Heart right ventricle (tissue), 16 donors: ENCODE data around the gene CD6. TPM values are rescaled to one million over a fixed set of nuclear protein-coding genes. Genes with fewer than 3 reads are reported as not detected.
A peak's percentile ranks its signal among the peaks of the same experiment; 100 is the strongest.
"Not testable (repeated sequence)": the region's sequence is repeated elsewhere in the genome, so short reads cannot be mapped to it uniquely, and the experiment has no call there.

Experiments
- ATAC-seq, 8 donors: fragments of 200-7000 bp; cut with Tn5 transposase; one replicate each; pipeline ENCODE4 v1.9.1; 2020; ENCODE audit warnings: mild to moderate bottlenecking in 8 of 8, moderate library complexity in 8 of 8, moderate number of reproducible peaks in 1 of 8
- DNase-seq, 2 donors: peaks; one replicate each; pipeline ENCODE4 v3.0.0-alpha.2; 2020
- H3K27ac ChIP-seq, 10 donors: fragments of 200-600 bp; sonication (generic) in 2 of 10; one replicate each; pipeline versions ENCODE4 v1.5.0 to v1.8.0; 2020 to 2022; ENCODE audit warnings: mild to moderate bottlenecking in 3 of 10
- H3K27me3 ChIP-seq, 7 donors: fragments of 200-600 bp; one replicate each; pipeline ENCODE4 v1.8.0; 2021 to 2022; ENCODE audit warnings: mild to moderate bottlenecking in 2 of 7
- H3K36me3 ChIP-seq, 9 donors: fragments of 200-600 bp; sonication (generic) in 1 of 9; one replicate each; pipeline versions ENCODE4 v1.5.0 to v1.8.0; 2020 to 2022; ENCODE audit warnings: mild to moderate bottlenecking in 2 of 9
- H3K4me1 ChIP-seq, 9 donors: fragments of 200-600 bp; sonication (generic) in 1 of 9; one replicate each; pipeline versions ENCODE4 v1.5.0 to v1.8.0; 2020 to 2022; ENCODE audit warnings: mild to moderate bottlenecking in 4 of 9
- H3K4me3 ChIP-seq, 10 donors: fragments of 200-600 bp; sonication (generic) in 2 of 10; one replicate each; pipeline versions ENCODE4 v1.5.0 to v1.8.0; 2020 to 2022; ENCODE audit warnings: mild to moderate bottlenecking in 7 of 10, moderate library complexity in 2 of 10
- H3K9me3 ChIP-seq, 11 donors: fragments of 200-600 bp in 10 of 11; sonication (generic) in 2 of 11; one replicate each; pipeline versions ENCODE4 v1.5.0 to v1.8.0; 2013 to 2022; ENCODE audit warnings: mild to moderate bottlenecking in 2 of 11, control low read depth in 1 of 11, moderate library complexity in 1 of 11
- CTCF ChIP-seq, 9 donors: fragments of 200-600 bp; sonication (generic) in 2 of 9; IDR thresholded peaks; one replicate each; pipeline versions ENCODE4 v1.5.0 to v1.8.0; 2021 to 2022; ENCODE audit warnings: antibody characterized with exemption in 9 of 9, mild to moderate bottlenecking in 5 of 9, moderate library complexity in 1 of 9
- WGBS, 2 donors: extraction: QIAGEN DNeasy Blood & Tissue Kit; methylation state at CpG; one replicate each; pipeline ENCODE4 v1.1.7; 2013; ENCODE audit warnings: inconsistent platforms in 1 of 2; 5-methylcytosine and 5-hydroxymethylcytosine counted together
- intact Hi-C, 10 donors: fragments of 100-400 bp; cut with DNase I; formaldehyde crosslinking; loops; one replicate each; pipeline versions ENCODE4 v1.11.1 to v1.14.2; 2022
- polyA plus RNA-seq, 2 donors: library from polyadenylated mRNA; stranded (reverse); fragments of 200-250 nt; gene quantifications; one replicate each; pipeline ENCODE4 v1.2.3, GENCODE V29; 2013
- total RNA-seq, 10 donors: library from RNA; stranded (reverse); fragmentation: NEBNext Ultra II Directional in 3 of 10; extraction: Animal tissue kit (Norgen Biotek cat#: 25700) in 3 of 10; gene quantifications; one replicate each; pipeline versions ENCODE4 v1.2.1 to v1.2.4, GENCODE V29; 2021 to 2023
- donor health status: Arrhythmogenic right ventricular cardiomyopathy.
- donor health status: ischemic (EF 13 %, LVEDD 7.1; RV severe dilation, severe dysfunction).
- donor health status: healthy with polysubstance abuse.
- donor health status: DM: no; HTN: yes; CAD: no.
- donor health status: DM: no; HTN: no; CAD: no.
- donor health status: ischemic (EF 25% LVEDD 6.9; RV normal size, moderate dysfunction).
- donor health status: ischemic (EF 25% LVEDD 5.7; RV mildly dilated, moderate dysfunction).
- donor health status: healthy.
- donor health status: DM: yes; HTN: yes; CAD: no.
- donor health status: Ischemic cardiomyopathy.
- donor health status: ischemic (EF 35%, LVEDD 5.7; RV mildly dilated, moderate dysfunction).
- donor health status: nonischemic (EF 11% LVEDD 7.7; RV severe dilation, severe dysfunction).
- donor health status: DM: yes; HTN: yes; CAD: no.
- donor health status: PGD.
- donor health status: ischemic (EF 29% LVEDD 5.4; RV normal size, mild dysfunction).
- donor health status: nonischemic (EF 23%, LVEDD 6.1; RV moderate dilation, normal function).

The CD6 gene
- total and polyA plus RNA-seq, 12 donors = 0.07 to 4.5 (median 0.34) TPM; not detected in 1

- Histone ChIP-seq H3K36me3 (no peaks in the 10 kb centered on the region), H3K9me3 (peaks cover 0 to 8% (median 0%) of the 10 kb centered on the region in 11 donors), H3K27ac (peak overlapping the region in 1 of 10 donors; percentile 87), H3K4me3 (peak overlapping the region in 1 of 10 donors; percentile 51), H3K27me3 (peaks cover 0 to 9% (median 0%) of the 10 kb centered on the region in 7 donors), H3K4me1 (peaks cover 0 to 8% (median 0%) of the 10 kb centered on the region in 9 donors)
- ATAC-seq = no peak
- DNase-seq = no peak
- 89 to 91% methylated on average over 15 of the region's 15 CpGs for WGBS, 2 donors
- TF ChIP-seq CTCF (IDR thresholded peaks at IDR 0.05) = no peak
- intact Hi-C loops = no loop called here
Measured at GRCh38 chr11:60972182-60973030, 926 bp downstream of the CD6 start.

GRCh38 chr11:60973699-60974098 lies 2.2 kb downstream of the CD6 start:
- no peaks in the 10 kb centered on the region for H3K36me3 ChIP-seq
- peak overlapping the region in 1 of 10 donors; percentile 51 for H3K4me3 ChIP-seq
- H3K27me3 ChIP-seq = peaks cover 0 to 9% (median 0%) of the 10 kb centered on the region in 7 donors
- WGBS, 2 donors = 88 to 90% methylated on average over 6 of the region's 6 CpGs
- TF ChIP-seq CTCF (IDR thresholded peaks at IDR 0.05) = no peak
- peaks cover 0 to 18% (median 0%) of the 10 kb centered on the region in 9 donors for H3K4me1 ChIP-seq
- peak overlapping the region in 1 of 10 donors; percentile 87 for H3K27ac ChIP-seq
- DNase-seq (no peak), ATAC-seq (no peak)
- peaks cover 0 to 2% (median 0%) of the 10 kb centered on the region in 11 donors for H3K9me3 ChIP-seq
- intact Hi-C loops = no loop called here

GRCh38 chr11:60974316-60974715 lies 2.8 kb downstream of the CD6 start:
- Histone ChIP-seq H3K4me1 (peaks cover 0 to 24% (median 0%) of the 10 kb centered on the region in 9 donors), H3K4me3 (peak overlapping the region in 1 of 10 donors; percentile 51), H3K27ac (peak overlapping the region in 1 of 10 donors; percentile 87)
- intact Hi-C loops, H3K27me3 ChIP-seq, ATAC-seq, H3K36me3 ChIP-seq, DNase-seq, H3K9me3 ChIP-seq: not testable (repeated sequence)
- WGBS, 2 donors = 87 to 88% methylated on average over 13 of the region's 13 CpGs

GRCh38 chr11:60974726-60975125 lies 3.2 kb downstream of the CD6 start:
- intact Hi-C loops = no loop called here
- ATAC-seq (no peak), DNase-seq (no peak)
- Histone ChIP-seq H3K27ac (peak overlapping the region in 1 of 10 donors; percentile 87), H3K4me3 (peak overlapping the region in 1 of 10 donors; percentile 51), H3K9me3 (no peaks in the 10 kb centered on the region), H3K36me3 (no peaks in the 10 kb centered on the region), H3K4me1 (peaks cover 0 to 24% (median 0%) of the 10 kb centered on the region in 9 donors), H3K27me3 (peaks cover 0 to 9% (median 0%) of the 10 kb centered on the region in 7 donors)
- WGBS, 2 donors = 91 to 93% methylated on average over 6 of the region's 6 CpGs
- TF ChIP-seq CTCF (IDR thresholded peaks at IDR 0.05) = no peak

- DNase-seq = no peak
Measured at GRCh38 chr11:60977224-60977623, 5.7 kb downstream of the CD6 start.

More at GRCh38 chr11:60977224-60977623, 5.7 kb downstream of the CD6 start:
- Histone ChIP-seq H3K4me3 (no peak overlapping the region), H3K27me3 (peaks cover 0 to 4% (median 0%) of the 10 kb centered on the region in 7 donors), H3K4me1 (peaks cover 0 to 20% (median 0%) of the 10 kb centered on the region in 9 donors), H3K27ac (no peak overlapping the region), H3K9me3 (no peaks in the 10 kb centered on the region), H3K36me3 (no peaks in the 10 kb centered on the region)
- 88 to 89% methylated on average over 4 of the region's 4 CpGs for WGBS, 2 donors
- ATAC-seq = no peak
- no peak for TF ChIP-seq CTCF (IDR thresholded peaks at IDR 0.05)
- intact Hi-C loops = no loop called here
